EH (cell line): Measurements from ENCODE around the gene SLC6A19.
"Not testable (repeated sequence)": the region's sequence is repeated elsewhere in the genome, so short reads cannot be mapped to it uniquely, and the experiment has no call there.

Experiments used
- DNase-seq: peaks from one replicate; pipeline ENCODE4 v3.0.0-alpha.2; 2015; ENCODE audit warnings: low read depth

The SLC6A19 gene

GRCh38 chr5:1201327-1202025 is at the start of gene SLC6A19:
Gene SLC6A19, plus strand, starts transcription at chr5:1201595. Its CDS starts 56 bp downstream, at chr5:1201651.
- DNase-seq, result no peak

DNA sequence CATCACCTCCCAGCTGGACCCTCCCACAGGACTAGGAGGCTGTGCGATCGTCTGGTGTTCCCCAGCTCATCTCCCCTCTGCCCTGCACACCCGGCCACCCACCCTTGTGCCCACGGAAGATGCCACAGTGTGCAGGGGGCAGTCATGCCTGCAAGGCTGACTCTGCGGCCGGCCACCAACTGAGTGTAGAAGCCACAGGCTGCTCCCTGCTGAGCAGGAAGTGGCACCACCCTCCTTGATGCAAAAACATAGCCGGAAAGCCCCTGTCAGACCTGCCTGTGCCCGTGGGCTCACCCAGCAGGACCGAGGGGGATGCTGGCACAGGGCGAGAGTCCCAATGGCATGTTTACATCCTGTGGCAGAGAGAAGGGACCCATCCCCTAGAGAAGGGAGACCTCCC is 49.2 kb upstream of the SLC6A19 start:
- no peak for DNase-seq

DNA sequence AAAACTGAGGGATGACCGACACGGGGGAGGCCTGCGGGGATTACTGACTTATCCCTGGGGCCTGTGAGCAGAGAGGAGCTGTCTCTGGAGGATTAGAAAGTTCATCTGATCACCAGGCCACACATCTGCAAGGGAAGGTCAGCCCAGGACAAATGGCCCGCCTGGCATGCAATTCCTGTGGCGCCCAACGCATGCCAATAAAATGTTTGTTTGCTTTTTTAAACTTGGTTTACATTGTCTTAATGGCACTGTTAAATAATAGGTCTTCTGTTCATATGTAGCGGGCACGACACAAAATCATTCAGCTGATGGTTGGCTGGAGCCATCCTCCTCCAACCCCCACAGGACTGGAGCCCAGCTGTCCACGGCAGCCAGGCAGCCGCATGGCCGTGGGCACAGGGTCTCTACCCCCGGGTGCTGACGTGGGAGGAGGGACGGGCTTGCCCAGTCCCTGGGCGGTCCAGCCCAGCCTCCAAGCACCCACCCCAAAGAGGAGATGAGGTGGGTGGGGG is 48.6 kb upstream of the SLC6A19 start:
- peak; percentile 47 for DNase-seq

DNA sequence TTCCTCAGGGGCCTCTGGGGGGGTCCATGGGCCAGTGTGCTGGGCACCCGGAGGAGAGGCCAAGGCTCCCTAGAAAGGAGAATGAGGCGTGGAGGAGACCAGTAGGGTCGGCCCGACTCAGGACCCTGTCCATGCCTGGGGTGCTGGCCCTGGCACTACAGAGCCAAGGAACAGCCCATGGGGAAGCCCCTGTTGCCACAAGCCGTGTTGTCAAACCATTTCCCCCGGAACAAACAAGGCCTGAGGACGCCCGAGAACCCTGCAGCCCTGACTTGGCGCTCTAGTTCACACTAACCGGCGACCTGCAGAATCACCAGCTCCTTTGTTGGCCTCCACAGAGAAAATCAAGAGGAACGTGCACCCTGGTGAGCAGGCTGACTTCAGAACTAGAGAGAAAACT is 48.0 kb upstream of the SLC6A19 start:
- DNase-seq, result no peak

GRCh38 chr5:1155191-1156032 is 46.0 kb upstream of the SLC6A19 start:
- no peak for DNase-seq

GRCh38 chr5:1156033-1156753 is 45.2 kb upstream of the SLC6A19 start:
- no peak for DNase-seq

DNA sequence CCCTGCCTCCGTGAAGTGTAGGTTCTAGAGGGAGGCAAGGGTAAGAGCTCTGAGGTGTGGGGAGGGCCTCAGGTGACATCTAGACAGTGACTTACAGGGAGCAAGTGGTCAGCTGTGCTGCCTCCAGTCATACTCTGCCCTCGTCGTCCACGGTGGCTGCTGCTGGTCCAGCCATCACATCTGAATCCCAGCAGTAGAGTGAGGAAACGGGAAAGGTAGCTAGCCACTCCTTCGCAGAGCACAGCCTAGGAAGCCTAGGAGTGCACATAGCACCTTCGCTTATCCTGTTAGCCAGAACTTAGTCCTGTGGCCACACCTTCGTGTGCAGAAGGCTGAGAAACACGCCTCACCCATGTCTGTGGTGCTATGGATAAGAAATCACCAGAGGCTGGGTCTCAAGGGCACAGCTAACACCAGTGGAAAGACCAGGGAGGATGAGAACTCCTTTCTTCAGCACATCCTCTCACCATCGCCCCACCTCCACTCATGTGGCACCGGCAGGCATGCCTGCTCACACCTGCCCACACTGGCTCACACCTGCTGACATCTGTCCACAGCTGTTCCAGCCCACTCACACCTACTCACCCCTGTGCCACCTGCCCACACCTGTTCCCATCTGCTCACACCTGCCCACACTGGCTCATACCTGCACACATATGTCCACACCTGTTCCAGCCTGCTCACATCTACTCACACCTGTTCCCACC is 44.5 kb upstream of the SLC6A19 start:
- no peak for DNase-seq

- not testable (repeated sequence) for DNase-seq
These were observed 43.9 kb upstream of the SLC6A19 start for GRCh38 chr5:1157461-1157986.

DNA sequence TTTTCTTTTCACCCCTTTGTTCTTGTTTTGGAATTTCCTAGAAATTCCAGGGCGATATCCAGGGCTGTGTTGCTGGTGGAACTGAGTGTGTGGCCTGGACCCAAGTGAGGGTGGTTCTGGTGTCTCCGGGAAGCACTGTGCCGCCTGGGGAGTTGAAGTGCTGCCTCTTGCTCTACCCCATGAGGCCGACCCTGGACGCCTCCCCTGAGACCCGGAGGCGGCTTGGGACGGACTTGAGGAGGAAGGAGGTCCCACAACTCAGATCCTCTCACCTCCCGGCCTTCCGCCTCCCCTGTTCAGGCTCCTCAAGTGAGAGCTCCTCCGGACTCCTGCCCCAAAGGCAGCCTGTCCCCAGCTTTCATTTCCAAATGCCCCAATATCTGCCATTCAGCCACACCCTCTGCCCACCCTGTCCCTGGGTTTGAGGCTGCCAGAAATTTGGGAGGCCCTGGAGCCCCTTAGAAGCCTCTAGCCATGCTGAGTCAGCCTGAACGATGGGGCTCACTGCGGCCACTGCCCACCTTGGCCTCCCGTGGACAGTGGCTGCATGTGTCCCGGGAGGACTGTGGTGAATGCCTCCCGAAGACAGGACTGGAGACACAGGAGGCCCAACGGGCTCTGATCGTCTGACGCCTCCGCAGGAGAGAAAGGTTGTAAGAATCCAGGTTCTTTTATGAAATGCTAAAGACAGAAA is 42.6 kb upstream of the SLC6A19 start:
- DNase-seq, result no peak

DNA sequence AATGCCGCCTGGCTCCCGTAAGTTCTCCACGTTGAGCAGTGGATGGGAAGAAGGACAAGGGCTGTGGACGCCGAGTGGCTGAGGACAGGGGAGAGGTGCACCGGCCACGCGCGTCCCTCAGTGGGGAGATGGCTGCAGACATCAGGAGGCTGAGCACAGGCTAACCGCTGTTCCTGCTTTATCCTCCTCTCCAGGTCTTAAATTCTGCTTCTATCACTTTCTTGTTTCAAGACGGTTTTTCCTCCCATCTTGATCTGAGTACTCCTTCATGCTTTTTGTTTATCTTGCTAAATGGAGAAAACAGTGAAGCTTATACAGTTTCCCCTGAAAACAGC is 42.1 kb upstream of the SLC6A19 start:
- DNase-seq, result no peak

DNA sequence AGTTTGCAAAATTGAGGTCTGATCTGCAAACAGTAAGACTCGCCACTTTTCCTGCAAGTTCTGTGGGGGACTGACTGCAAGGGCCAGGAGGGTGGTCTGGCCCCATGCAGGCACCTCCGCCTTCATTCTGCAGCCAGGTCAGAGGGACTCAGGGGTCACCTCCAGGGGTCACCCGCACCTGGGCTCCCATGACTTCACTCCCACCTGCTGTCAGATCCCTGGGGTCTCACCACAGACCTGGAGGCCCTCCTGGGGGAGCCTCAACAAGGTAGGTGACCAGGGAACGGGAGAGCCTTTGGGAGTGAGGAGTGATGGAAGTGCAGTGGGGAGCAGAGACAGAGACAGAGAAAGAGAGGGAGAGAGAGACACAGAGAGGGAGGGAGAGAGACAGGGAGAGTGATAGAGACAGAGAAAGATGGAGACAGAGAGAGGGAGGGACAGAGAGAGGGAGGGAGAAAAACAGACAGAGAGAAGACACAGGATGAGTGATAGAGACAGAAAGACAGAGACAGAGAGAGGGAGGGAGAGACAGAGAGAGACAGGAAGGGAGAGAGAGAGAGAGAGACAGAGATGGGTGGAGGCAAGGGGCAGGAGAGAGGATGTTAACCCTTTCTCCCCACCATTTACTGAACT is 41.5 kb upstream of the SLC6A19 start:
- no peak for DNase-seq

DNA sequence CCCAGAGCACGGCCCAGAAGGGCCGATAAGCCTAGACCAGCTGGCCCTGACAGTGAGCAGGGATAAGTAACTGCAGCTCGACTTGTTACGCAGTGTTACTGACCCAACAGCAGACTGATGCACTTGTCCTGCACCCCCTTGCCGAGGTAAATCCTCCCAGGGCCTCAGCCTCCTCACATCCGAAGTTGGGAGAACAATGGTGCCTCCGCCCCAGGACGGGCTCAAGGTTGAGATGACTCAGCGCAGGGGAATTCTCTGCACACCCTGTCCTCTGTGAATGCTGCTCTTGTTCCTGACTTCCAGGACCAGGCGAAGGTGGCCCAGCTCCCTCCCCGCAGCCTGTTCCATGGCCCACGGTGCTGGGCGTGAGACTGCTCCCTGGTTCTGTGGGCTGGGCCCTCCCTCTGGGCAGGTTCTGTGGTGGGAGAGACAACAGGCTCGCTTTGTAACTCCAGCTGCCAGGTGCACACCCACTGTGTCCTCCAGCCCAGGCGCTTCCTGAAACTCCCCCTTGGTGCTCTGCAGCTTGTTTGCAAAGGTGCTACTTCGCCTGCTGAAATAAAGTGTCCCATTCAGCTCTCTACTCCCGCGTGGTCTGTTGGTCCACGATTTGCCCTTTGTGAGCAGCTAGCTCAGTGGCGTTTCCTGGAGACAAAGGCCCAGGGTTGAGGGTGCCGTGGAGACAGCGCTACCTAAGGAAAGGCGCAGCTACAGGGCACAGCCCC is 40.1 kb upstream of the SLC6A19 start:
- no peak for DNase-seq

- no peak for DNase-seq
These were observed 39.6 kb upstream of the SLC6A19 start for GRCh38 chr5:1161833-1162229.

DNA sequence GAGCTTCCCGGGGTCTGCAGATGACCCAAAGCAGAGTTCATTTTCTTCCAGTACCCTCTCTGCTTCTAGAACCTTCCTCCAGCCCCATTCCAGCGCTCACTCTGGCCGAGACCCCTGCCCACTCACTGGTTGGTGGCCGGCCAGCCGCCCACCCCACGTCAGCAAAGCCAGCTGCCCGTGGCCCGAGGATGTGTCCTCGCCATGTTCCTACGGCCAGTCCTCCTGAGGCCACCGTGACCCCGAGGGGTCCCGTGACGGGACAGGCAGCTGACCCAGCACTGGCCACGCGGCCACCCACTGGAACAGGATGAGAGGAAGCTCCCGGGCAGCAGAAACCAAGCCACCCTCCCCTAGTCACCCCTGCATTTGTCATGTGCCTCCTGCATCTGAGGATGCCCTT is 39.1 kb upstream of the SLC6A19 start:
- no peak for DNase-seq

DNA sequence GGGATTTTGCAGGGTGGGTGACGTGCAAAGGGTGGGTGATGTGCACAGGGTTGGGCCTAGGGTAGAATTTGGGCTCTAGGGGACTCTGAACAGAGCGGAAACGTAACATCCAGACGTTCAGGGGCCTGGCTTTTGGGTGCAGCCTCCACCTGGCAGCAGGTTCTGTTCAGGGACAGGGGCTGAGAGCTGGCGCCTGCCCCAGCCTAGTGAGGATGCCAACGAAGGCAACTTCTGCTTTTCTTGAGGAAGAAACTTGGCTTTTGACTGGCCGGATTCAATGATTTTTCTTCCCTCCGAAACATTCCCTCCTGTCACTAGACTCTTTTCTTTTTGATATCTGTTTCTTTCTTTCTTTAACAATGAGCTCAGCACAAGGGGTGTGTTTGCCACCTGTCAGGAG is 38.6 kb upstream of the SLC6A19 start:
- DNase-seq, result no peak

- no peak for DNase-seq
These were observed 38.0 kb upstream of the SLC6A19 start for GRCh38 chr5:1163366-1163765.

GRCh38 chr5:1163879-1164278 is 37.5 kb upstream of the SLC6A19 start:
- no peak for DNase-seq

DNA sequence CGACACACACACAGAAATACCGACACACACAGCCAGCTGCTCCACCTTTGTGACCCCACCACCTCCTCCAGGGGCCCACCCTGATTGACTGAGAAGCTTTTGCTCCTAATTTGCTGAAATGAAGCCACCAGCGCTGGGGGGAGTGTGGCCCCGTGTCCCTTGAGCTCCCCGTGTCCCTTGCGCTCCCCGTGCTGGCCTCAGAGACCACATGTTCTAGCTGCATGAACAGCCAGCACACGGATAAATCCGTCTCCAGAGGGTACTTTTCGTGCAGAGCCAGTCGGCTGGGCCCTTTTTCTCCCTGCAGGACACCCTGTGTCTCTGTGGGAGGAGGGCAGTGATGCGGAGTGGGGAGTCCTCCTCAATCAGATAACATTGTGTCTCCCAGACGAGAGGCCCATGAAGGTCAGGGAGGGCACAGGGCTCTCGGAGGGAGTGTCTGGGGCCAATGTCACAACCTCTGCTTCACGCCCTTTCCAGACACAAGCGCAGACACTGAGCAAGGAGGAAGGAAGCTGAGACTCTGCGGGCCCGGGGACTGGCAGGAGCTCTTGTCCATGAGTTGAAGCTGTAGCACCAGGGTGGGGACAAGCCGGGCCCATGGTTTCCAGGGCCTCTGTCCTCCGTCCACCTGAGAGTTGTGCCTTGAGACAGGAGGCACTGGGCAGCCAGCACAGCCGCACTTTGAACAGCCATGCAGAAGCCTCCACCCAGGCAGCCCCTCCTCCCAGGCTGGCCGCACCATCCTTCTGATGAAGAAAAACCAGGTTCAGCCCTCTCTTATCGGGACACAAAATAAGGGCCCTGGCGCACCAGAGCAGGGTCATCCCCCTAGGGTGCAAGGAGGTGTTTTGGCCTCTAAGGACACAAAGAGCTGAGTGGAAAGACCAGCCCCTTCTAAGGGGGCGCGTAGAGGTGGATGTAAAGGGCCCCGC is 36.4 kb upstream of the SLC6A19 start:
- no peak for DNase-seq

DNA sequence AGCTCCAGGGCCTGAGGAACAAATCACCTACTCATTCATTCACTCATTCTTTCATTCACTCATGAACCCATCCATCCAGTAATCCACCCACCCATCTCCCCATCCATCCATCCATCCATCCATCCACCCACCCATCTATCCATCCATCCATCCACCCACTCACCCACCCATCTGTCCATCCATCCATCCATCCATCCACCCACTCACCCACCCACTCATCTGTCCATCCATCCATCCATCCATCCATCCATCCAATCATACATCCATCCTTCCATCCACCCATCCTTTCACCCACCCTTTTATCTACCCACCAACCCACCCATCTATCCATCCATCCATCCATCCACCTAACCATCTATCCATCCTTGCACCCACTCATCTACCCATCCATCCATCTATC is 35.5 kb upstream of the SLC6A19 start:
- no peak for DNase-seq
